ENCODE measurements around the gene DYNC1I2.
"Not testable (repeated sequence)": the region's sequence is repeated elsewhere in the genome, so short reads cannot be mapped to it uniquely, and the experiment has no call there.

Gene DYNC1I2

GRCh38 chr2:171718720-171719119 lies 31.5 kb downstream of the DYNC1I2 start:
- no peak for DNase-seq

- no peak for DNase-seq
Observed at GRCh38 chr2:171719660-171720059, 32.4 kb downstream of the DYNC1I2 start.

DNA sequence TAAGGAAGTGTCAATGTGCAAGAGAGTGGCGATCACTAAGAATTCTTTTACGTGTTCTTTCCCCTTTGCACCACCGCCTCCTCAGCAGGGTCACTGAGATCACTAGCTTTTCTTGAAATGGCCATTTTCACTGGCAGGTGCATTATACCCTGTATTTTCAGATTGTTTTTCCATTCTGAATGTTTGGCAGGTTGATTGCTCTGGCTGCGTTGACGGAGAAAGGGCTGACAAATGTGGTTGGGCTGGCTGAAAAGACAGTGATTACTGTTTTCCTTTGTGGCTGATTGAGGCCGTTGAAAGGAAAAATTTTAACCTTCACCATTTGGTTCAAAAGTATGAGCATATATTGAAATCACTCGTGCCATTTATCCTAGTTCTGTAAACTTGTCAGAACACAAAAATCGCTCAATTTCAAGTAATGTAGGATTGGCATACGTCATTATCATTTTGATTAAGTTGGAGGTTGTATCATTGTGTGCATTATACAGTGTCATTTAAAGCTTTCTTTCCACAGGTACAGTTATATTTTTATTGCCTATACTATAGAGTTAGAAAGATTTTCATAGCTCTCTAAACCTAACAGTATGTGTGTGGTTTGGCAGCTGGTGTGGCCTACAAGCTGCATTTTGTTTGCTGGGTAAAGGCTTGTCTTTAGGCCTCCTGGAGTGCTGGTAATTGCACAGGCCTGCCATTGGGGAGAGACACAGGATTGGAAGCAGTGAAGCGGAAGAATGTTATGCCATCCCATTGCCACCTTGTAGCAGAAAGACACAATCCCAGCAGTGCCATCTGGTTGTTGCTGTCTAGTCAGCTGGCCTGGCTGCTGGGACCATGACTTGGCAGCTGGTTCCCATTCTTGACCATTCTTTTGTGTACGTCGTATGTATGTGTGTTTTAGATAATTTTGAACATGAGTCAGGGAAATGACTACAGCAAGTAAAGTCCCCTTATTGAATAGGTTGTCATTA lies 36.7 kb downstream of the DYNC1I2 start:
- peak; percentile 46 for DNase-seq

DNA sequence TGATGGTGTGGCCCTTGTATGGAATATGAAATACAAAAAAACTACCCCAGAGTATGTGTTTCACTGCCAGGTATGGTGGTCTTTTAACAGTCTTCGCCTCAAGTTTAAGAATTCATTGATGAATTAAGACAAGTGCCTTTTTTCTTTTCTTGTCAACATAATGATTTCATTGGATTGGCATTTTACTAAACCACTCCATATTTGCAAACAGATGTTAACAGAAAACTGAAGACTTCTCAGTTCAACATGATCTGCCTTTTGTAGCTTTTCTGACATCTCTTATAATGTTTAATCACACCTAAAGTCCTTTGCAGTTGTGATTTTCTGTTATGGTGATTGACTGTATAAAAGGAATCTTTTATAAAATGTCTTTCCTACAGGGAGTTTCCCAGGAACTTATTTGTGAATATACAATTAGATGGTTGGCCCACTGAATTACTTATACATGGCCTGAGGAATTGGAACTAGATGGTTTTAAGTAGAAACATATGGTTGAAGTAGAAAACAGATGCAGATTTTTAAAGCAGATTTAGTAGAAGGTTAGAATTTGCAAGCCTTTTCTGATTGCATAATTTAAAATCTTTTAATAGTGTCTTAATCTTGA lies 39.7 kb downstream of the DYNC1I2 start:
- DNase-seq = peak; percentile 14

DNA sequence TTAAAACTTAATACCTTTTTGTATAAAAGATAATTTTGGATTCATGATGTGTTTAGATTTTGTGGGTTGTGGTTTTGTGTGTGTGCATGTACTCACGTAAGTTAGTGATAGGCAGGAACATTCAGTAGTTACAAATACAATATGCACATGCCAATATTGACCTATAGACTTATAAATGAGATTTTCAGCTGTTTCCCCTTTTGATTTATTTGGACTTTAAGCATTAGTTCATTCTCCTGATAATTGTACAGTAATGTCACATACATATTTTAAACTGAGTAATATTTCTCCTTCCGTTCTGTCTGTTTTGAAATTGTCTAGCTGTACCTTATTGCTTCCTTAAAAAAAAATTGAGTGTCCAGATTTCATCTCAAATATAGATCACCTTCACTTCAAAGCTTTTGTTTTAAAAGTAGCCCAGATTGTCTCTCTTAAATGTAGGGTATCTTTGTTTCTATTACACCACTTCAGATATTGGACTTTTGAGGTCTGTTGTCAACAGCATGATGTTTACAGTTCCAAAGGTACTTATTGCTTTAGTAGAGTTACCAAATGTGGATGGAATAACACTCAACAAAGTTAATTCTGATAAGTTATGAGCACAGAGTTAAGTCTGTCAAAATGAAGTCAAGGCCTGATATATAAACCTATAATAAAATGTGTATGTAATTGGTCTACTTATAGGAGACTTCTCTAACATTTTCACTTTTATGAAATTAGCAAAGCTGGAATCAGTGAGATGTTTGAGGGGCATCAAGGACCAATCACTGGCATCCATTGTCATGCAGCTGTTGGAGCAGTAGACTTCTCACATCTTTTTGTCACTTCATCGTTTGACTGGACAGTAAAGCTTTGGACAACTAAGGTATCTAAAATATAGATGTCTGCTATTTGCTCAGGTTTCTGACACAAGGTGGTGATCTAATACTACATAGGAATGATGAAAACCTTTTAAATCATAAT lies 42.0 kb downstream of the DYNC1I2 start:
- DNase-seq = no peak

- no peak for DNase-seq
Observed at GRCh38 chr2:171729952-171730317, 42.7 kb downstream of the DYNC1I2 start.

DNA sequence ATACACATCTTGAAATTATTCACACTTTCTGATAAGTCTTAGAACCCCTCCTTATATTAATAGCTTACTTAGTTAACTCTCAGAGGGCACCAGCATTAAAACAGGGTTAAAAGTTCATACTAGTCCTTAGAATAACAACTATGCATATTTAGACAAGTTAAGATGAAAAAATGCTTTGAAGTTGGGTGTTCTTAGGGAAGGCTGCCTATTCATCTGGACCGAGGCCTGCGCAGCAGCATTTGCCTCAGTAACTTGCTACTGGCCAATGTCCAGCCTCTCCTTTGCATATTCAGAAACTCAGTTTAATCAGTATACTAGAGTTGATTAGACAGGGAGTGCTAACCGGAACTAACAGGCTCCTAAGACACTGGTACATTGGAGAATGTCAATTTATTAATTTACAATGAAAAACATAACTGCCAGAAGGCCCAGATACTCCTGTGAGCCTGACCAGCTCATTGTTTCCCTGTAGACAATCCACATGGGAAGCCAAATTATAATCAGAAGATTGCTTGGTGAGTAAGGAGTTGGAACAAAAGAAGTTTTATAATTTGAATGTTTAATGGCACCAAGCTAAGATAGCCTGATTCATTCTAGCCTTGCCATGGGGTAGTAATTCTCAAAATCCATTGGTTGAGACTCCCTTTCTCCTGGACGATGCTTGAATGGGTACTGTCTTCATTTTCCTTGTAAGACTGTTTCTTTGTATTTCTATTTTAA lies 48.9 kb downstream of the DYNC1I2 start:
- DNase-seq = no peak

DNA sequence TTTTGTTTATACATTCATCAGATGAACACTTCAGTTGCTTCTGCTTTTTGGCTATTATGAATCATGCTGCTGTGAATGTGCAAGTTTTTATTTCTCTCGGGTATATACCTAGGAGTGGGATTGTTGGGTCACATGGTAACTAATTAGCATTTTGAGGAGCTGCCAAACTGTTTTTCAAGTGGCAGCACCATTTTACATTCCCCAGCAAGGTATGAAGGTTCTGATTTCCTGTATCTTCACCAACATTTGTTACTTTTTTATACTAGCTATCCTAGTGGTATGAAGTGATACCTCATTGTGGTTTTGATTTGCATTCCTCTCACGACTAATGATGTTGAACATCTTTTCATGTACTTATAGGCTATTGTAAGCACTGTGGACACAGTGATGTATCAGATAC lies 53.9 kb downstream of the DYNC1I2 start:
- DNase-seq = peak; percentile 19

- DNase-seq = no peak
Observed at GRCh38 chr2:171742760-171743159, 55.5 kb downstream of the DYNC1I2 start.

DNA sequence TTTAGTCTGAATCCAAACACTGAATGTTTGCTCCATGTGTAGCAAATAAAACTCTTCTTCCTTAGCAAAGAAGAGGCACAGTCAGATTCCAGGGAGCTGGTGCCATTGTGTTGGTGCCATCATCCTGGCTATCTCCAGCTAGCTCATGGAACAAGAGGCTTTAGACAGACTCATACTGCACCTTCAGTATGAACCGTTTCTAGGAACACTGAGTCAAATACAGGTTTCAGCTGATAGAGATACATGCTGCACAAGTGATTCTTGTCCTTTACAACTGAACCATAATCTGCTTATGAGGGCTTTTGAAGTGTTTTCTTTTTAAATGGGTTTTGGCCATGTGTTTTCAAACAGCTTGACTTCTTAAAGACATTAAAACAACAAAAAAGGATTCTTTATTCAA lies 57.9 kb downstream of the DYNC1I2 start:
- DNase-seq = no peak

DNA sequence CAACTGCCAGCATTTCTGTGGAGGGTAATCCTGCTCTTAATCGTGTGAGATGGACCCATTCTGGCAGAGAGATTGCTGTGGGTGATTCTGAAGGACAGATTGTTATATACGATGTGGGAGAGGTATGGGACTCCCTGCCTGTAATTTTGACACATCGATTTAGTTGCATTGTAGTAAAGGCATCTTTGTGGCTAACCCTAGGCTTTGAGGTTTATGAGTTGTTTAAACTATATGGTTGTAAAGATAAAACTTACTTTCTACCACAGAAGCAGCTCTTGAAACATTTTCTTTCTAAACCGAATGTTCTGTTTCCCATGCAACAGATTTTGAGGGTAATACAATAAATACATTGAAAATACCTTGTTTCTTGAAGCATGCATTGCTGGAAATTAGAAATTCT lies 58.5 kb downstream of the DYNC1I2 start:
- no peak for DNase-seq

DNA sequence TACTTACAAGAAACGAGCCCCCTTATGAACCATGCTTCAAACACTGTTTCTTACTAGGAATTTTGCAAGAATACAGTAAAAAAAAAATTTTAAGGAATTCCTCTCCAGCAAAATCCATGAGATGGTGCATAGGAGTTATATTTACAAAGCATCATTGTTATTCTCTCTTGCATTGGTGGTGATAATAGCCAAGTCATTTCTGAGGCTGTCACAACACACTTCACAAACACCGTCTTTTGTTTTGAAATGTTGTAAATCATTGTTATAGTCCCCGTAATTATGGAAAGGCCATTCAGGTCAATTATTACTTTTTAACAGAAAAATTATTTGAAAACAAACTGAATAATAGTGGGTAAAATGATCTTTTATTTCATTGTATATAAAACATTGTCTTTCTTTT lies 60.1 kb downstream of the DYNC1I2 start:
- no peak for DNase-seq

DNA sequence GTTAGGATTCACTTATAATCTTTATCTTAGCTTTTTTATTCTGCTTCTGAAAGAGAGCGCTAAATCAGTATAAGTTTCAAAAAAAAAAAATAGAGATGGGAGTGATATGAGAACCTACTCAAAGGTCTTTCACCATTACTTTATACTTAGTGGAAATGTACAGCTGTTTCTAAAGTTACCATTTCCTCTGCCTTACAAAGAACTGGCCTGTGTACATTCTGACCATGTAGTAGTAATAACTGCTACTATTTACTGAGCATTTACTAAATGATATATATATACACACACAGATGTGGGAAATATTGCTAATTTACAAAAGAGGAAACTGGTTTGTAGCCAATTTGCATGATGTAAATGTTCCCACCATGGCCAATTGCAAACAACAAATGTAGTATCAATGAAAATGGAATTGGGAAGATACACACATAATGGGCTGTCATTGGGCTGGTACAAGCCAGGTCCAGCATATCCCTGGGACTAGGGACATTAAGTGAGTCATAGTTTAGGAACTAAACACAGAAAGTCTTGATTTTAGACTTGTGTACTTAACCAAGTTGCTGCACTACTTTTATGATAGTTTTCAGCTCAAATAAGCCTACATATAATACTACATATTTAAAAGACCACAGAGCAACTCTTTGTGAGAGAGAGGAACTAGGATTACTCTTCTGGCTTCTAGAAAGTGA lies 67.1 kb downstream of the DYNC1I2 start:
- peak; percentile 5 for DNase-seq

DNA sequence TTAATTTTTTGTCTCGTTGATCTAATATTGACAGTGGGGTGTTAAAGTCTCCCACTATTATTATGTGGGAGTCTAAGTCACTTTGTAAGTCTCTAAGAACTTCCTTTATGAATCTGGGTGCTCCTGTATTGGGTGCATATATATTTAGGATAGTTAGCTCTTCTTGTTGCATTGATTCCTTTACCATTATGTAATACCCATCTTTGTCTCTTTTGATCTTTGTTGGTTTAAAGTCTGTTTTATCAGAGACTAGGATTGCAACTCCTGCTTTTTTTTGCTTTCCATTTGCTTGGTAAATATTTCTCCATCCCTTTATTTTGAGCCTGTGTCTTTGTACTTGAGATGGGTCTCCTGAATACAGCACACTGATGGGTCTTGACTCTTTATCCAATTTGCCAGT lies 71.5 kb downstream of the DYNC1I2 start:
- DNase-seq = not testable (repeated sequence)

- not testable (repeated sequence) for DNase-seq
Observed at GRCh38 chr2:171761176-171761575, 73.9 kb downstream of the DYNC1I2 start.

GRCh38 chr2:171762879-171763573 lies 75.8 kb downstream of the DYNC1I2 start:
- peak; percentile 58 for DNase-seq

- DNase-seq = no peak
Observed at GRCh38 chr2:171763602-171764001, 76.3 kb downstream of the DYNC1I2 start.

GRCh38 chr2:171771463-171771862 lies 84.2 kb downstream of the DYNC1I2 start:
- DNase-seq = no peak

- no peak for DNase-seq
Observed at GRCh38 chr2:171772373-171772772, 85.1 kb downstream of the DYNC1I2 start.

DNA sequence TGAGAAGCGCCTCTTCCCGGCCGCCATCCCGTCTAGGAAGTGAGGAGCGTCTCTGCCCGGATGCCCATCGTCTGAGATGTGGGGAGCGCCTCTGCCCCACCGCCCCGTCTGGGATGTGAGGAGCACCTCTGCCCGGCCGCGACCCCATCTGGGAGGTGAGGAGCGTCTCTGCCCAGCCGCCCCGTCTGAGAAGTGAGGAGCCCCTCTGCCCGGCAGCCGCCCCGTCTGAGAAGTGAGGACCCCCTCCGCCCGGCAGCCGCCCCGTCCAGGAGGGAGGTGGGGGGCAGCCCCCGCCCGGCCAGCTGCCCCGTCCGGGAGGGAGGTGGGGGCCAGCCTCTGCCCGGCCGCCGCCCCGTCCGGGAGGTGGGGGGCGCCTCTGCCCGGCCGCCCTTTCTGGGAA lies 87.3 kb downstream of the DYNC1I2 start:
- DNase-seq = not testable (repeated sequence)

- no peak for DNase-seq
Observed at GRCh38 chr2:171778515-171778914, 91.2 kb downstream of the DYNC1I2 start.
